SK-N-DZ (cell line): ENCODE results near the gene PRKCH.

Experiments
- DNase-seq: peaks from one replicate; pipeline ENCODE4 v3.0.0-alpha.2; 2015; ENCODE audit warnings: low spot score

The PRKCH gene

GRCh38 chr14:61337893-61338292 is 16.5 kb downstream of the PRKCH start:
- DNase-seq: no peak

- DNase-seq: no peak
These were observed 17.1 kb downstream of the PRKCH start for GRCh38 chr14:61338457-61338856.

GRCh38 chr14:61341275-61342206 is 20.2 kb downstream of the PRKCH start:
- no peak for DNase-seq

GRCh38 chr14:61342486-61342885 is 21.1 kb downstream of the PRKCH start:
- no peak for DNase-seq

GRCh38 chr14:61342932-61343331 is 21.6 kb downstream of the PRKCH start:
- no peak for DNase-seq

- DNase-seq: no peak
These were observed 22.1 kb downstream of the PRKCH start for GRCh38 chr14:61343471-61343870.

GRCh38 chr14:61343991-61344405 is 22.6 kb downstream of the PRKCH start:
- no peak for DNase-seq

- no peak for DNase-seq
These were observed 23.2 kb downstream of the PRKCH start for GRCh38 chr14:61344437-61345150.

GRCh38 chr14:61345151-61345482 is 23.7 kb downstream of the PRKCH start:
- DNase-seq: no peak

GRCh38 chr14:61346221-61346620 is 24.8 kb downstream of the PRKCH start:
- no peak for DNase-seq

GRCh38 chr14:61346793-61347192 is 25.4 kb downstream of the PRKCH start:
- no peak for DNase-seq

GRCh38 chr14:61347826-61348443 is 26.6 kb downstream of the PRKCH start:
- no peak for DNase-seq

GRCh38 chr14:61350427-61351270 is 29.3 kb downstream of the PRKCH start:
- no peak for DNase-seq

GRCh38 chr14:61351477-61351876 is 30.1 kb downstream of the PRKCH start:
- no peak for DNase-seq

GRCh38 chr14:61355892-61356325 is 34.5 kb downstream of the PRKCH start:
- no peak for DNase-seq

- DNase-seq: no peak
These were observed 35.7 kb downstream of the PRKCH start for GRCh38 chr14:61357123-61357522.

GRCh38 chr14:61358554-61359226 is 37.3 kb downstream of the PRKCH start:
- DNase-seq: no peak

GRCh38 chr14:61360796-61361525 is 39.6 kb downstream of the PRKCH start:
- no peak for DNase-seq

GRCh38 chr14:61362072-61362750 is 40.8 kb downstream of the PRKCH start:
- DNase-seq: no peak

- DNase-seq: no peak
These were observed 42.9 kb downstream of the PRKCH start for GRCh38 chr14:61364243-61364642.
